ENCODE results near the gene ACBD6. TPM values are rescaled to one million over a fixed set of nuclear protein-coding genes. Genes with fewer than 3 reads are reported as not detected.
"Not testable (repeated sequence)": the region's sequence is repeated elsewhere in the genome, so short reads cannot be mapped to it uniquely, and the experiment has no call there.

Gene ACBD6
- total RNA-seq, 1 experiment from 2014 or later = 74.7 TPM

DNA sequence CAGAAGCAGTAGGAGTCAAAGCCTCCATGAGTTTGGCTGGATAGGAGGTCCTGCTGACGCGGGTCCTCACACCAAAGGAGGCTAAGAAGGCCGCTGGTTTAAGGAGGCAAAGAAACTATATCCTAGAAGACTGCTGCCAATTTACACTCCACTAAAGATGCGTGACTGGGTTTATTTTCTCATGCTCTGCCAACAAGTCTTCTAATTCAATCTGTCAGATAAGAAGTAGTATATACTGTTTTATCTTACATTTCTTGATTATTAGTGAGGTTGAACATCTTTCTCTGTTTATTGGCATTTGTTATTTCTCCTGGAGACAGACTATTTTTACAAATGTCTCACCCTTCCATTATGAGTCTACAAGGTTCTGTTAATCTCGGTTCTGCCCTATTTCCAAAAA lies 34.1 kb downstream of the ACBD6 start:
- Mint-ChIP-seq H3K27ac (ENCODE audit: unreplicated experiment) (no peak overlapping the region), H3K9me3 (ENCODE audit: unreplicated experiment) (peaks cover 25% of the 10 kb centered on the region), H3K36me3 (ENCODE audit: insufficient read depth, unreplicated experiment) (peaks cover 22% of the 10 kb centered on the region), H3K27me3 (ENCODE audit: insufficient read depth, unreplicated experiment) (no peaks in the 10 kb centered on the region), H3K4me1 (ENCODE audit: low read depth, unreplicated experiment) (no peaks in the 10 kb centered on the region), H3K4me3 (ENCODE audit: unreplicated experiment) (no peak overlapping the region)
- DNase-seq = no peak
- CTCF ChIA-PET = no interaction called here
- Histone ChIP-seq H3K4me1 (no peaks in the 10 kb centered on the region), H3K4me3 (ENCODE audit: low read depth, low read length) (no peak overlapping the region), H3K36me3 (ENCODE audit: control insufficient read depth, insufficient read depth, low read length) (no peaks in the 10 kb centered on the region), H3K9me3 (peaks cover 6% of the 10 kb centered on the region; the same call in 1 of the 2 replicates), H3K27me3 (replicated peaks; ENCODE audit: control insufficient read depth, insufficient read depth, low read length) (no peaks in the 10 kb centered on the region)
- no TSS peak for BruUV-seq (replicated peaks)
- intact Hi-C loops (cut with micrococcal nuclease; ENCODE audit: unreplicated experiment) = no loop called here
- TF ChIP-seq, protein P1, sequence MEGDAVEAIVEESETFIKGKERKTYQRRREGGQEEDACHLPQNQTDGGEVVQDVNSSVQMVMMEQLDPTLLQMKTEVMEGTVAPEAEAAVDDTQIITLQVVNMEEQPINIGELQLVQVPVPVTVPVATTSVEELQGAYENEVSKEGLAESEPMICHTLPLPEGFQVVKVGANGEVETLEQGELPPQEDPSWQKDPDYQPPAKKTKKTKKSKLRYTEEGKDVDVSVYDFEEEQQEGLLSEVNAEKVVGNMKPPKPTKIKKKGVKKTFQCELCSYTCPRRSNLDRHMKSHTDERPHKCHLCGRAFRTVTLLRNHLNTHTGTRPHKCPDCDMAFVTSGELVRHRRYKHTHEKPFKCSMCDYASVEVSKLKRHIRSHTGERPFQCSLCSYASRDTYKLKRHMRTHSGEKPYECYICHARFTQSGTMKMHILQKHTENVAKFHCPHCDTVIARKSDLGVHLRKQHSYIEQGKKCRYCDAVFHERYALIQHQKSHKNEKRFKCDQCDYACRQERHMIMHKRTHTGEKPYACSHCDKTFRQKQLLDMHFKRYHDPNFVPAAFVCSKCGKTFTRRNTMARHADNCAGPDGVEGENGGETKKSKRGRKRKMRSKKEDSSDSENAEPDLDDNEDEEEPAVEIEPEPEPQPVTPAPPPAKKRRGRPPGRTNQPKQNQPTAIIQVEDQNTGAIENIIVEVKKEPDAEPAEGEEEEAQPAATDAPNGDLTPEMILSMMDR (IDR thresholded peaks at IDR 0.05; ENCODE audit: insufficient read depth in 1 of 2, low read depth in 1 of 2, low read length in 1 of 2, severe bottlenecking in 1 of 2, unreplicated experiment in 1 of 2) = no peak
- POLR2A ChIA-PET = no interaction called here

DNA sequence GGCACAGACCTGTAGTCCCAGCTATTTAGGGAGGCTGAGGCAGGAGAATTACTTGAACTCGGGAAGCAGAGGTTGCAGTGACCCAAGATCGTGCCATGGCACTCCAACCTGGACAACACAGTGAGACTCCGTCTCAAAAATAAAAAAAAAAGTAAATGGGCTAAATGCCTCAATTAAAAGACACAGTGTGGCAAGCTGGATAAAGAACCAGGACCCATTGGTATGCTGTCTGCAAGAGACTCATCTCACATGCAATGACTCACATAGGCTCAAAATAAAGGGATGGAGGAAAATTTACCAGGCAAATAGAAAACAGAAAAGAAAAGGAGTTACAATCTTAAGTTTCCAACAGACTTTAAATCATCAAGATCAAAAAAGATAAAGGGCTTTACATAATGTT lies 40.3 kb downstream of the ACBD6 start:
- POLR2A ChIA-PET = no interaction called here
- intact Hi-C loops (cut with micrococcal nuclease; ENCODE audit: unreplicated experiment) = no loop called here
- peaks cover 6% of the 10 kb centered on the region; the same call in 1 of the 2 replicates for H3K9me3 ChIP-seq
- H3K4me3 ChIP-seq (ENCODE audit: low read depth, low read length) = no peak overlapping the region
- no peaks in the 10 kb centered on the region; the same call in 1 of the 2 replicates for H3K36me3 ChIP-seq (ENCODE audit: control insufficient read depth, insufficient read depth, low read length)
- CTCF ChIA-PET = no interaction called here
- peaks cover 33% of the 10 kb centered on the region for H3K9me3 Mint-ChIP-seq (ENCODE audit: unreplicated experiment)
- no TSS peak for BruUV-seq (replicated peaks)
- H3K4me1 Mint-ChIP-seq (ENCODE audit: low read depth, unreplicated experiment) = peaks cover 6% of the 10 kb centered on the region
- H3K4me1 ChIP-seq = no peaks in the 10 kb centered on the region
- no peaks in the 10 kb centered on the region for H3K27me3 ChIP-seq (replicated peaks; ENCODE audit: control insufficient read depth, insufficient read depth, low read length)
- no peak for DNase-seq
- H3K36me3 Mint-ChIP-seq (ENCODE audit: insufficient read depth, unreplicated experiment) = peaks cover 13% of the 10 kb centered on the region
- no peaks in the 10 kb centered on the region for H3K27me3 Mint-ChIP-seq (ENCODE audit: insufficient read depth, unreplicated experiment)
- no peak overlapping the region for H3K27ac Mint-ChIP-seq (ENCODE audit: unreplicated experiment)
- TF ChIP-seq, protein P1 (IDR thresholded peaks at IDR 0.05; ENCODE audit: insufficient read depth in 1 of 2, low read depth in 1 of 2, low read length in 1 of 2, severe bottlenecking in 1 of 2, unreplicated experiment in 1 of 2) = no peak
- H3K4me3 Mint-ChIP-seq (ENCODE audit: unreplicated experiment) = no peak overlapping the region

DNA sequence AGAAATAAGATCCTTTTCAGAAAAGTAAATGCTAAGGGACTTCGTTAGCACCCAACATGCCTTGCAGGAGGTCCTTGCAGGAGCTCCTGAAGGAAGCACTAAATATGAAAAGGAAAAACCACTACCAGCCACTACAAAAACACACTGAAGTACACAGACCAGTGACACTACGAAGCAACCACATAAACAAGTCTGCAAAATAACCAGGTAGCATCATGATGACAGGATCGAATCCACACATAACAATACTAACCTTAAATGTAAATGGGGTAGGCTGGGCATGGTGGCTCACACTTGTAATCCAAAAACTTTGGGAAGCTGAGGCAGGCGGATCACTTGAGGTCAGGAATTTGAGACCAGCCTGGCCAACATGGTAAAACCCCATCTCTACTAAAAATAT lies 40.7 kb downstream of the ACBD6 start:
- H3K36me3 ChIP-seq (ENCODE audit: control insufficient read depth, insufficient read depth, low read length); H3K4me3 ChIP-seq (ENCODE audit: low read depth, low read length); H3K9me3 ChIP-seq; H3K4me3 Mint-ChIP-seq (ENCODE audit: unreplicated experiment); H3K27ac Mint-ChIP-seq (ENCODE audit: unreplicated experiment); H3K27me3 ChIP-seq (replicated peaks; ENCODE audit: control insufficient read depth, insufficient read depth, low read length); intact Hi-C loops (cut with micrococcal nuclease; ENCODE audit: unreplicated experiment); H3K4me1 ChIP-seq; BruUV-seq (replicated peaks); DNase-seq; CTCF ChIA-PET; H3K4me1 Mint-ChIP-seq (ENCODE audit: low read depth, unreplicated experiment); POLR2A ChIA-PET; H3K27me3 Mint-ChIP-seq (ENCODE audit: insufficient read depth, unreplicated experiment): not testable (repeated sequence)
- Mint-ChIP-seq H3K9me3 (ENCODE audit: unreplicated experiment) (peaks cover 33% of the 10 kb centered on the region), H3K36me3 (ENCODE audit: insufficient read depth, unreplicated experiment) (peaks cover 13% of the 10 kb centered on the region)

DNA sequence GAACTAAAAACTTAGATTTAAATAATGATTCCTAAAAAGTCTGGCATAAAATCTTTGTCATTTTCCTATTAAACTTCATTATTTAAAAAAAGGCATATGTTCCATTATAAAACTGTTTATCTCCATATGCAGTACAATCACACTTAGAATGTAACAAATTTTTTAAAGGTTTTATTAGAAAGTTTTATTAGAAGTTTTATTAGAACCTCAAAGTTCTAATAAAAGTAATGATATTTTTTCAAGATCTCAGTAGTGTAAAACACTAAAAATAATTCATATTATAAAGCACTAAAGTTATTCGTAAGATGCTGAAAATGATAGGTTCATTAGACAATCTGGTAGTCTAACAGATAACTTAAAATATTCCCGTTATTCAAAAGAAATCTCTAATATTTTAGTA lies 43.6 kb downstream of the ACBD6 start:
- no peaks in the 10 kb centered on the region for H3K27me3 Mint-ChIP-seq (ENCODE audit: insufficient read depth, unreplicated experiment)
- ChIA-PET CTCF (no interaction called here), POLR2A (no interaction called here)
- no TSS peak for BruUV-seq (replicated peaks)
- Histone ChIP-seq H3K36me3 (ENCODE audit: control insufficient read depth, insufficient read depth, low read length) (no peaks in the 10 kb centered on the region; the same call in 1 of the 2 replicates), H3K4me1 (no peaks in the 10 kb centered on the region), H3K4me3 (ENCODE audit: low read depth, low read length) (no peak overlapping the region), H3K9me3 (peaks cover 4% of the 10 kb centered on the region), H3K27me3 (replicated peaks; ENCODE audit: control insufficient read depth, insufficient read depth, low read length) (no peaks in the 10 kb centered on the region)
- H3K27ac Mint-ChIP-seq (ENCODE audit: unreplicated experiment) = no peak overlapping the region
- no peak for DNase-seq
- TF ChIP-seq, protein P1 (IDR thresholded peaks at IDR 0.05; ENCODE audit: insufficient read depth in 1 of 2, low read depth in 1 of 2, low read length in 1 of 2, severe bottlenecking in 1 of 2, unreplicated experiment in 1 of 2) = no peak
- H3K4me1 Mint-ChIP-seq (ENCODE audit: low read depth, unreplicated experiment) = peaks cover 8% of the 10 kb centered on the region
- peaks cover 7% of the 10 kb centered on the region for H3K36me3 Mint-ChIP-seq (ENCODE audit: insufficient read depth, unreplicated experiment)
- H3K9me3 Mint-ChIP-seq (ENCODE audit: unreplicated experiment) = peaks cover 10% of the 10 kb centered on the region
- no peak overlapping the region for H3K4me3 Mint-ChIP-seq (ENCODE audit: unreplicated experiment)
- intact Hi-C loops (cut with micrococcal nuclease; ENCODE audit: unreplicated experiment) = no loop called here

Measured in Caco-2 (cell line).